T-helper 17 cell (primary cell): Measurements from ENCODE around the gene NTN1. TPM values are rescaled to one million over a fixed set of nuclear protein-coding genes. Genes with fewer than 3 reads are reported as not detected.
A peak's percentile ranks its signal among the peaks of the same experiment; 100 is the strongest.

Source experiments
- ATAC-seq: fragments of 150-1000 bp; cut with Tn5 transposase; 2 replicates; pipeline ENCODE4 v1.10.0; 2021; ENCODE audit warnings: mild to moderate bottlenecking, moderate library complexity
- DNase-seq, 3 donors: peaks; one replicate each; pipeline versions ENCODE4 v3.0.0 to v3.0.0-alpha.2; 2020 to 2021
- H3K9me3 ChIP-seq: one replicate; pipeline ENCODE4 v1.7.0; 2013; ENCODE audit warnings: low read length, mild to moderate bottlenecking; ENCODE audit not compliant: control insufficient read depth, poor library complexity, severe bottlenecking
- H3K27ac Mint-ChIP-seq: one replicate; pipeline ENCODE4 v1.8.0; 2022; ENCODE audit warnings: mild to moderate bottlenecking, moderate library complexity, mixed read lengths
- H3K27me3 Mint-ChIP-seq: one replicate; pipeline ENCODE4 v1.8.0; 2022; ENCODE audit warnings: mixed read lengths
- H3K36me3 Mint-ChIP-seq: one replicate; pipeline ENCODE4 v1.8.0; 2022; ENCODE audit warnings: low read depth, mixed read lengths
- H3K4me1 Mint-ChIP-seq: one replicate; pipeline ENCODE4 v1.8.0; 2022; ENCODE audit warnings: mild to moderate bottlenecking, mixed read lengths
- H3K4me3 Mint-ChIP-seq: one replicate; pipeline ENCODE4 v1.8.0; 2022; ENCODE audit warnings: mild to moderate bottlenecking, moderate library complexity, mixed read lengths
- total RNA-seq, 4 donors: library from RNA in 2 of 4; stranded (reverse) in 2 of 4; gene quantifications; one replicate each; pipeline ENCODE4 v1.2.3 and lab custom pipeline; 2022 to 2026

NTN1 gene
- total RNA-seq, 2 donors from 2014 or later = 0.12 to 0.16 TPM

GRCh38 chr17:9259419-9259818 is 238.1 kb downstream of the NTN1 start:
- Mint-ChIP-seq H3K36me3 (no peaks in the 10 kb centered on the region), H3K4me3 (no peak overlapping the region), H3K27ac (peak overlapping the region; percentile 65), H3K4me1 (peaks cover 4% of the 10 kb centered on the region), H3K27me3 (no peaks in the 10 kb centered on the region)
- no peak for DNase-seq
- ATAC-seq = no peak
- no peaks in the 10 kb centered on the region for H3K9me3 ChIP-seq

DNA sequence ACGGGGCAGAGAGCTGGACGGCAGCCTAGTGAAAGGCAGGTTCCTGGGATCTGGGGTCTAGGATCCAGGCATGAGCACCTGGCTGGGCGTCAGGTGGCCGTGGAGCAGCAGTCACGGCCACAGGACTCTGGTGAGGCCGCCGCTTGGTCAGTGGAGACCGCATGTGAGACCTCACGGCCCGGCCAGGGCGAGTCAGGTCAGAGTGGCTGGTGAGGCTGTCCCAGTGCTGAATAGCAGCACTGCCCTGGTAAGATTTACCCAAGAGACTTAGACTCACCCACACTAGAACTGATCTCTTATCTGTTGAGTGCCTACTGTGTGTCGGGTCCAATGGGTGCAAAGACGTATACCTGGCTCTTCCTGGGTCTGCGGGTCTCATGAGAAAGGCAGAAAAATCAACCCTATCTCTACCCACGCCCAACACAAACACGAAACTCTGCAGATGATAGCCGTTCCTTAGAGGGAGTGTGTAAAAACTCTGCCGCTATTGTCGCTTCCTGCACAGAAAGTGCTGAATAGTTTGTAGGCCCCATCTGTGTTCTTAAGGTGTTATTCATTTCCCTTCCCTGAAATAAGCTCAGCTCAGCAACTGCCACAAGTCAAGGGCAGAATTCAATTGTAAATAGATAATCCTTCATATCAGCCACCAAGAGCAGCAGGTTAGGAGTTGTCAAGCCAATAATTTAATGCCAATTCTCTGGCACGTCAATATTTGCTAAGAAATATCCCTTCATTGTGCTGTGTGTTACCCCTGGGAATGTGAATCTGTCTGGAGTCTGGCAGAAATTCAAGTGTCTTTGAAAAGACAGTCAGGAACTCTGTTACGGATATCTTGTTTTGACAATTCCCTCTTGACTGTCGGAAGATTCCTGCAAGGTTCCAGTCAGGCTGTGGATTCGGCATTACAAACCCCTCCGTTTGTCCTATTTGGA is 240.0 kb downstream of the NTN1 start:
- DNase-seq (no peak), ATAC-seq (no peak)
- Mint-ChIP-seq H3K27me3 (no peaks in the 10 kb centered on the region), H3K4me1 (peaks cover 4% of the 10 kb centered on the region), H3K4me3 (no peak overlapping the region), H3K36me3 (no peaks in the 10 kb centered on the region), H3K27ac (no peak overlapping the region)
- H3K9me3 ChIP-seq = no peaks in the 10 kb centered on the region

DNA sequence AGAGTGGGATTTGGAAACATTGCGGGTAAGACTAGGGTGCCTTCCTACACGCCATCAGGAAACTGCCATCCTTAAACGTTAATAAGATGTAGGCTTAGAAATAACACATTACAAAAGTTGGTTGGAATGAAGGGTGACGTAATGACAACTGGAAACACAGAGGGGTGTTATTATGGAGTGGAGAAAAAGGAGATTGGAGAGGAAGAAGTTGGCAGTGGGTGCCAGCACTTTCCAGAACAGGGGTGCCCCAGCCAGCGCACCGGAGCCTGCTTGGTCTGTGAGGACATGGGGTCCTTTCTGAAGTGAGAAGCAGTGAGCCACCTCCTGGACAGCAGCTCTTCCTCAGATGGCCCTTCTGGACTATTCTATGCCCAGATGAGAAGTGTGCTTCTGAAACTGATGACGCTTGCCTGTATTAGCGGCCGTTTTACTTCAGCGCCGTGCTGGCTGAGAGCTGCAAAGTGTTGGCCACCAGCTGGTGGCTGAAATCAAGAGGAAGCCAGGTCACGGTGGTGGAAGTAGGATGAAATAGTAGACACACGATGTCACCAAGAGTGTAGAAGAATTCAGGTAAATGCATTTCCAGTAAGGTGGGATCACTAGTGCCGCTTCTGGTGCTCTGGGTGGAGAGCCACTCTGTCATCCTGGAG is 244.8 kb downstream of the NTN1 start:
- no peak for DNase-seq
- no peak overlapping the region for H3K27ac Mint-ChIP-seq
- H3K4me1 Mint-ChIP-seq = no peaks in the 10 kb centered on the region
- peak overlapping the region; percentile 5 for H3K4me3 Mint-ChIP-seq
- H3K9me3 ChIP-seq = no peaks in the 10 kb centered on the region
- ATAC-seq = no peak
- no peaks in the 10 kb centered on the region for H3K27me3 Mint-ChIP-seq
- H3K36me3 Mint-ChIP-seq = no peaks in the 10 kb centered on the region

DNA sequence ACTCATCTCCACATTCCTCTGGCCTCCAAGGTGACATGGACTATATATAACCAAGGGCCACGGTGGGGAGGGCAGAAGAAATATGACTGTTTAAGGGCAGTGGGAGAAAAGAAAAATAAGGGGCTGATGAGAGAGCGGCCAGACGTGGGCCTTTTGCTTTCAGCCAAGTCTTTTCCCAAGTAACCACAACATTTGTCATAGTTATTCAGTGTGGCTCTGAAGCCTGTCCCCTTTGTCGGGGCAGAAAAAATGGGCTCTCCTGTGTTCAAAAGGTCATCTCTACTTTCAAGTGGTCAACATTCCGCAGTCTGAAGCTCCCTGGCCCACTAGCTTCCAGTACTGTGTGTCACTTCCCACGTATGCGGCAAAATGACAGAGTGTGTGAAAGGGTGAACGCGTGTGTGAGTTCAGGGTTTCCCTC is 245.4 kb downstream of the NTN1 start:
- DNase-seq = no peak
- no peaks in the 10 kb centered on the region for H3K4me1 Mint-ChIP-seq
- no peak overlapping the region for H3K4me3 Mint-ChIP-seq
- no peak overlapping the region for H3K27ac Mint-ChIP-seq
- no peak for ATAC-seq
- H3K36me3 Mint-ChIP-seq = no peaks in the 10 kb centered on the region
- H3K27me3 Mint-ChIP-seq = no peaks in the 10 kb centered on the region
- H3K9me3 ChIP-seq = no peaks in the 10 kb centered on the region

DNA sequence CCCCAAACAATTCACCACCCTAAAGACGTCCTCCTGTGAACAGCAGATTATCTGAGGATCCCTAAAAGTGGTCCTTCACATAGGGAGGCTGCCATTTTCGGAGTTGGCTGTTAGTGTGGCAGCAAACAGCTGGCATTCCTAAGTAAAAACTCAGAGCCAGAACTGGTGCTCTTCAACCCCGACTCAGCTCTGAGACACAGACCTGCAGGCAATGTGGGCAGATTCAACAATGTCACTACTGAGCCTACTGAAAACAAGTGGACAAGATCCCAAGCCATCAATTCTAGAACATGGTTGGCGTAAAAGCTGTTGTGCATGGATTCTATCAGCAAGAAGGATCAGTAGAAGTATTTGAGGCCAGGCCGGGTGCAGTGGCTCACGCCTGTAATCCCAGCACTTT is 247.2 kb downstream of the NTN1 start:
- H3K4me3 Mint-ChIP-seq = no peak overlapping the region
- H3K4me1 Mint-ChIP-seq = peaks cover 2% of the 10 kb centered on the region
- H3K27me3 Mint-ChIP-seq = no peaks in the 10 kb centered on the region
- ATAC-seq (no peak), DNase-seq (no peak)
- peak overlapping the region; percentile 16 for H3K27ac Mint-ChIP-seq
- no peaks in the 10 kb centered on the region for H3K36me3 Mint-ChIP-seq
- no peaks in the 10 kb centered on the region for H3K9me3 ChIP-seq

GRCh38 chr17:9269350-9270035 is 248.2 kb downstream of the NTN1 start:
- peak overlapping the region; percentile 49 for H3K4me3 Mint-ChIP-seq
- ATAC-seq (no peak), DNase-seq (no peak)
- no peaks in the 10 kb centered on the region for H3K9me3 ChIP-seq
- H3K27ac Mint-ChIP-seq = no peak overlapping the region
- no peaks in the 10 kb centered on the region for H3K27me3 Mint-ChIP-seq
- no peaks in the 10 kb centered on the region for H3K36me3 Mint-ChIP-seq
- H3K4me1 Mint-ChIP-seq = peaks cover 7% of the 10 kb centered on the region

DNA sequence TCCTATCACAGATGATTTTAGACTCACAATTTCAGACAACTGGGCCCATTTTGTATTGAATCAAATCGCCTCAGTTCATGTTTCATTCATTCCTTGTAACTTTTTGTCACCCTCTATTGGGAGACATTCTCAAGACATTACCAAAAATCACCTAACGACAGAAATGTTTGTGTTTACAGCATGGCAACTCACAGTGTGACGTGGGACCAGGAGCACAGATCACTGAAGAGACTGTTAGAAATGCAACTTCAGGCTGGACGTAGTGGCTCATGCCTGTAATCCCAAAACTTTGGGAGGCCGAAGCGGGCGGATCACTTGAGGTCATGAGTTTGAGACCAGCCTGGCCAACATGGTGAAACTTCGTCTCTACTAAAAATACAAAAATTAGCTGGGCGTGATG is 249.6 kb downstream of the NTN1 start:
- Mint-ChIP-seq H3K36me3 (peaks cover 3% of the 10 kb centered on the region), H3K4me3 (no peak overlapping the region), H3K4me1 (peaks cover 12% of the 10 kb centered on the region), H3K27me3 (no peaks in the 10 kb centered on the region), H3K27ac (no peak overlapping the region)
- ATAC-seq (no peak), DNase-seq (no peak)
- no peaks in the 10 kb centered on the region for H3K9me3 ChIP-seq

DNA sequence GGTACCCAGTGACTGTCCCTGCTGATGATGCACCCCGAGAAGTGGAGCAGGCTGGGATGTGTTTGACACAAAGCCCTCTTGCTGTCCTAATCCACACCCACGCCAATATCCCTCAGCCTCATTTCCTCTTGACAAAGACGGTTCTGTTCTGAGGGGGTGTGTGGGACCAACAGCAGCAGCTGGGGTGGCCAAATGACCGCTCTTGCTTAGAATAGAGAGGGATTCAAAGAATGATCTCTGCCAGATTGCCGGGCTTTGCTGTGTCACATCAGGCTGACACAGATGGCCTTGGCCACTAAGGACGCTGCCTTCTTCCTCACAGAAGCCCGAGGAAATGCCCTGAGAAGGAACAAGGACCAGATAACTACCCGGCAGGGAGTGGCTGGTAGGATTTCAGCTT is 250.7 kb downstream of the NTN1 start:
- H3K36me3 Mint-ChIP-seq = peaks cover 4% of the 10 kb centered on the region
- H3K27me3 Mint-ChIP-seq = no peaks in the 10 kb centered on the region
- no peaks in the 10 kb centered on the region for H3K9me3 ChIP-seq
- H3K4me1 Mint-ChIP-seq = peaks cover 12% of the 10 kb centered on the region
- no peak overlapping the region for H3K27ac Mint-ChIP-seq
- no peak for ATAC-seq
- no peak for DNase-seq
- no peak overlapping the region for H3K4me3 Mint-ChIP-seq

- no peaks in the 10 kb centered on the region for H3K9me3 ChIP-seq
- H3K27ac Mint-ChIP-seq = no peak overlapping the region
- no peak overlapping the region for H3K4me3 Mint-ChIP-seq
- no peaks in the 10 kb centered on the region for H3K27me3 Mint-ChIP-seq
- DNase-seq (no peak), ATAC-seq (no peak)
- peaks cover 5% of the 10 kb centered on the region for H3K36me3 Mint-ChIP-seq
- H3K4me1 Mint-ChIP-seq = peaks cover 13% of the 10 kb centered on the region
Observed at GRCh38 chr17:9272501-9273200, 251.3 kb downstream of the NTN1 start.

GRCh38 chr17:9273428-9274391 is 252.4 kb downstream of the NTN1 start:
- Mint-ChIP-seq H3K4me1 (peaks cover 15% of the 10 kb centered on the region), H3K27ac (no peak overlapping the region), H3K4me3 (no peak overlapping the region), H3K36me3 (peaks cover 5% of the 10 kb centered on the region), H3K27me3 (no peaks in the 10 kb centered on the region)
- ATAC-seq = no peak
- H3K9me3 ChIP-seq = no peaks in the 10 kb centered on the region
- DNase-seq = no peak

GRCh38 chr17:9274973-9275372 is 253.7 kb downstream of the NTN1 start:
- no peak for ATAC-seq
- Mint-ChIP-seq H3K27ac (no peak overlapping the region), H3K36me3 (peaks cover 5% of the 10 kb centered on the region), H3K4me3 (no peak overlapping the region), H3K4me1 (peaks cover 15% of the 10 kb centered on the region), H3K27me3 (no peaks in the 10 kb centered on the region)
- H3K9me3 ChIP-seq = no peaks in the 10 kb centered on the region
- no peak for DNase-seq

DNA sequence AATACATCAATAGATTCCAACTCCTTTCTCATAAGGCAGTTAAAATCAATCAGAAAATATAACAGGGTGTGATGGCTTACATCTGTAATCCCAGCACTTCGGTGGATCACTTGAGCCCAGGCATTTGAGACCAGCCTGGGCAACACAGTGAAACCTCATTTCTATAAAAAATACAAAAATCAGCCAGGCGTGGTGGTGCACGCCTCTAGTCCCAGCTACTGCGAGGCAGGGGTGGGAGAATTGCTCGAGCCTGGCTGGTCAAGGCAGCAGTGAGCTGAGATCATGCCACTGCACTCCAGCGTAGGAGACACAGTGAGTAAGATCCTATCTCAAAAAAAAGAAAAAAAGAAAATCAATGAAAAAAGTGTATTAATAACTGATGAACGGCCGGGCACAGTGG is 258.6 kb downstream of the NTN1 start:
- ATAC-seq (no peak), DNase-seq (no peak)
- H3K27me3 Mint-ChIP-seq = no peaks in the 10 kb centered on the region
- H3K36me3 Mint-ChIP-seq = peaks cover 9% of the 10 kb centered on the region
- H3K4me3 Mint-ChIP-seq = no peak overlapping the region
- peaks cover 15% of the 10 kb centered on the region for H3K4me1 Mint-ChIP-seq
- peak overlapping the region; percentile 3 for H3K27ac Mint-ChIP-seq
- no peaks in the 10 kb centered on the region for H3K9me3 ChIP-seq
